ENCODE data around the gene LSM14A.
"Not testable (repeated sequence)": the region's sequence is repeated elsewhere in the genome, so short reads cannot be mapped to it uniquely, and the experiment has no call there.

Gene LSM14A

DNA sequence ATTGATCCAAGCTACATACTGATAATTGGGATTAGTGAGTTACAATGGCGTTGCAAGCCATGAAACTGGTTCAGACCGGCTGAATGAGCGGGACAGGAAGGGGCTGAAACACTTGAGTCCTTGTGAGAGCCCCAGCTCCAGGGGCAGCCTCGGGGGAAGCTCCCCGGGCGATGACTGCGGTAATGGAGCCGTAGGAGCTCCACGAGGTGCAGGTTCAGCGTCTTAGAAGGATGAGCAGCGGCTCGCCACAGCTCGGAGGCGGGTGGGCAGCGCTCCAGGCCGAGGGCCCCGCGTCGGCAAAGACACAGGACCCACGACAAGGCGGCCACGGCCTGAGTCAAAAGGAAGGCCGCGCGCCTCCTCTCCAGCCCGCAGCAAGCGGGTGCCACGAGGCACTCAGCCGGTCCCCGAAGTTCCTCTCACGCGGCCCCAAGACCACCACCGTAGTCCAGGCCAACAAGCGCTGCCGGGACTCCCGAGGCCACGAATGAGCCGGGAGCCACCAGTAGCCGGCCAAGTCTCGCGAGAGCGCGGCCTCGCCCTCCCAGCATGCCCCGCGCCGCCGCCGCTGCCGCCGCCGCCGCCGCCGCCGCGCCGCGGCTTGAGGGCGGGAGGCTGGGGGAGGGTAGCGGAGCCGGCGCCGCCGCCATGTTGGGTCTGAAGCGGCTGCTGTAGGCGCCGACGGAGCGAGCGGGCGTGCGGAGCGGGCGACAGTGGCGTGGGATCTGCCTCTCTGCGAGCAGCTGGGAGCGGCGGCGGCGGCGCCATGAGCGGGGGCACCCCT, at the start of gene LSM14A:
Gene LSM14A, plus strand, starts transcription at position 628 of the 784 bp plus-strand sequence. Its CDS starts 139 bp downstream, at position 767.
- peak; percentile 90 for DNase-seq

GRCh38 chr19:34124828-34125227, 47.5 kb upstream of the LSM14A start:
- DNase-seq, result no peak

DNA sequence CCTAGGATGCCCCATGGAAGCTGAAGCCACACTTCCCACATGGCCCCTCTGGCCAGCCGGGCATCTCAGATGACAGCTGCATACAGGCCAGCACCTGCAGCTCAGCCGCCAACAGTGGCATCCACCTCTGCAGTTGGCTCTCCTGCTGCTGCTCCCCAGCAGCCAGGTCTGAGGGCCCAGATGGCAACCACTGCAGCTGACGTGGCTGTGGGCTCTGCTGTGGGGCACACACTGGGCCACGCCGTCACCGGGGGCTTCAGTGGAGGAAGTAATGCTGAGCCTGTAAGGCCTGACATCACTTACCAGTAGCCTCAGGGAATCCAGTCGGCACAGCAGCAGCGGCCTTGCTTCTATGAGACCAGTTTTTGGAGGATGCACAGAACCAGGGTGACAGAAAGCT, 45.3 kb upstream of the LSM14A start:
- DNase-seq, result no peak

GRCh38 chr19:34127684-34128189, 44.6 kb upstream of the LSM14A start:
- no peak for DNase-seq

- no peak for DNase-seq
Measured at GRCh38 chr19:34128558-34129250, 43.6 kb upstream of the LSM14A start.

DNA sequence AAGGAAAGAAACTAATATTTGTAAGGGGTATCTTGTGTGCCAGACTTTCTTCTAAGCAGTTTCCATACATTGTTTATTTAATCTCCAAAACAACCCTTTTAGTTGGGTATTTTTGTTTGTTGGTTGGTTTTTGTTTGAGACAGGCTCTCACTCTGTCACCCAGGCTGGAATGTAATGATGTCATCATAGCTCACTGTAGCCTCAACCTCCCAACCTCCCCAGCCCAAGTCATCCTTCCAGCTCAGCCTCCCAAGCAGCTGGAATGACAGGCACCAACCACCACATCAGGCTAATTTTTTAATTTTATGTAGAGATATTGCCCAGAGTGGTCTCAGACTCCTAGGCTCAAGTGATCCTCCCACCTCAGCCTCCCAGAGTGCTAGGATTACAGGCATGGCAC, 41.2 kb upstream of the LSM14A start:
- no peak for DNase-seq

DNA sequence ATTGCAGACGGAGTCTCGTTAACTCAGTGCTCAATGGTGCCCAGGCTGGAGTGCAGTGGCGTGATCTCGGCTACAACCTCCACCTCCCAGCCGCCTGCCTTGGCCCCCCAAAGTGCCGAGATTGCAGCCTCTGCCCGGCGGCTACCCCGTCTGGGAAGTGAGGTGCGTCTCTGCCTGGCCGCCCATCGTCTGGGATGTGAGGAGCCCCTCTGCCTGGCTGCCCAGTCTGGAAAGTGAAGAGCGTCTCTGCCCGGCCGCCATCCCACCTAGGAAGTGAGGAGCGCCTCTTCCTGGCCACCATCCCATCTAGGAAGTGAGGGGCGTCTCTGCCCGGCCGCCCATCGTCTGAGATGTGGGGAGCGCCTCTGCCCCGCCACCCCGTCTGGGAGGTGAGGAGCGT, 40.2 kb upstream of the LSM14A start:
- not testable (repeated sequence) for DNase-seq

- not testable (repeated sequence) for DNase-seq
Measured at GRCh38 chr19:34132706-34133105, 39.6 kb upstream of the LSM14A start.

DNA sequence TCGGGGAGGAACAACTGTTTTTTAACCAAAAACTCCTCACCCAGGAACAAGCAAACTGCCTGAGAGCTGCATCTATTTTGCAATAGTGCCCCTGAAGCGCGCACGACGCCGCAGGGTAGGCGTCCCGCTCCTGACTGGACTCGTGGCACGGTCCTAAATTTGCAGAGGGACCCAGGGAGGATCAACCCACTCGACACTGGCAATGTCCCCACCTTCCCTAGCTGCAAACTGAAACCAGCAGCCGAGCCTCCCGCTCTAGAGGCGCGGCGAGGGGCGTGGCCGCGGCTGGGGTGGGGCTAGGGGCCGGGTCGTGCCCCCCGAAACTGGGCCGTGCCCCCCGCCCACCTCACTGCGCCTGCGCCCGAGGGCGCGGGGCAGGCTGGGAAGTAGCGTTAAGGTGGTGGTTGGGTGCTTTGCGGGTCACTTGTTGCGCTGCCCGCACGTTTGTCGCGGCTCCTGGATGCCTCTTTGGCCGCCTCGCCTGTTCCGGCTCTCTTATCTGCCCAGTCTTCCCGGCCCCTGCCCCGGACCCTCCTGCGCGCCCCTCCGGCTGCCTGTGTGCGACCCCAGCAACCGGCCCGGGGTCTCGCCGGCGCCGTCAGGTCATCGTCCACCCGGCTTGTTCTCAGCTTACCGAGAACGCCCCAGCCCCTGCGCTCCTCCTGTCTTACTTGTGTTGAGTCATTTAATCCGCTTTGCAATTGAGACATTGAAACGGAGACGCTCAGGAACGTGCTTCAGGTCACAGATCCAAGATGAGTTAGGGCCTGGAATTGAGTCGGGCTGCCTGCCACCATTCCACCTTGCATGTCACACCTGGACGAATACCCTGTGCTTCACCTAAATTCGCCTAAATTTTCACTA, 37.9 kb upstream of the LSM14A start:
- peak; percentile 89 for DNase-seq

DNA sequence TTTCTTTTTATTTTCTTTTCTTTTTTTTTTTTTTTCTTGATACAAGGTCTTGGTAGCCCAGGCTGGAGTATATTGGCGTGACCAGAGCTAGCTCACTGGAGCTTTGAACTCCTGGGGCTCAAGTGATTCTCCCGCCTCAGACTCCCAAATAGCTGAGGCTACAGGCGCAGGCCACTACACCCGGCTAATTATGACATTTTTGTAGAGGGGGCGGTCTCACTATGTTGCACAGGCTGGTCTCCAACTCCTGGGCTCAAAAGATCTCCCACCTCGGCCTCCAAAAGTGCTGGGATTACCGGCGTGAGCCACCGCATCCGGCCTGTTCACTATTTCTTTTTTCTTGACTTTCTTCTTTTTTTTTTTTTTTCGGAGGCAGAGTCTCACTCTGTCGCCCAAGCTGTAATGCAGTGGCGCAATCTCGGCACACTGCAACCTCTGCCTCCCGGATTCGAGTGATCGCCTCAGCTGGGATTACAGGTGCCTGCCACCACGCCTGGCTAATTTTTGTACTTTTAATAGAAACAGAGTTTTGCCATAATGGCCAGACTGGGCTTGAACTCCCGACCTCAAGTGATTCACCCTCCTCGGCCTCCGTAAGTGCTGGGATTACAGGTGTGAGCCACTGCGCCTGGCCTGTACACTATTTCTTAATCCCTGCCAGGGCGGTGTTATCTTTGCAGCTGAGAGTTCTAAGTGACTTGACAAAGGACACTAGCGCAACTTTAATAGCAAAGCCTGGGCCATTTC, 37.1 kb upstream of the LSM14A start:
- no peak for DNase-seq

GRCh38 chr19:34135821-34136611, 36.3 kb upstream of the LSM14A start:
- no peak for DNase-seq

GRCh38 chr19:34141025-34141424, 31.3 kb upstream of the LSM14A start:
- no peak for DNase-seq

DNA sequence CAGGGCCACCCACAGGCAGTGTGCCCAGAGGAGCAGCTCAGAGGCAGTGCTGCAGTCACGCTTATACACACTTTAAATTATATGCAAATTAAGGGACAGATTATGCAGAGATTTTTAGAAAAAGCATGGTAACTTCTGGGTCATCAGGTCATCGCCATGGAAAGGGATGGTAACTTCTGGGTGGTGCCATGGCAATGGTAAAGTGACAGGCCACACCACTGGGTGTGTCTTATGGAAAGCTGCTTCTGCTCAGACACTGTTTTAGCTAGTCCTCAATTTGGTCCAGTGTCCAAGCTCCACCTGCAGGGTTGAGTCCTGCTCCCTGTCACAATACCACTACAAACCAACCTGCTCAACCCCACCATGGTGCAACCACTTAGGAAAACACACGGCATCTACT, 29.9 kb upstream of the LSM14A start:
- no peak for DNase-seq

DNA sequence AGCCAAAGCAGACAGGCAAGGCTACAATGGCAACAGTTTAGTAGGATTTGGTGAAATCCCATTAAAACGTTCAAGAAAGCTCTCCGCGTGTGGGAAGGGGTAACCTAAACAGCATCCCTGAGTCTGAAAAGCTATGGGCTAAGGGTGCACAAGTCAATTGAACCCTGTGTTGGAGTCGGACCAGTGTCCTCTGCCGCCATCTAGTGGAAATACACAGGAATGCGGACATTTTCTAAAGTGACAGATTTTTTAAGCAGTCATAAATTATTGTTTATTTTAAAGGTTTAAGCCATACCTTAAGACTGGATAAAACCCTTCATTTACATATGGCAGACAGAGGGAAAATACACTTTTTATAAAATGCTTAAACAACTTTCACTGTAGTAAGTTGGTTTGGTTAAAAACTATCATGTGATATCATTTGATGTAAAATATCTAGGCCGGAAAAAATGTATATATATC, 26.5 kb upstream of the LSM14A start:
- DNase-seq, result peak; percentile 65

DNA sequence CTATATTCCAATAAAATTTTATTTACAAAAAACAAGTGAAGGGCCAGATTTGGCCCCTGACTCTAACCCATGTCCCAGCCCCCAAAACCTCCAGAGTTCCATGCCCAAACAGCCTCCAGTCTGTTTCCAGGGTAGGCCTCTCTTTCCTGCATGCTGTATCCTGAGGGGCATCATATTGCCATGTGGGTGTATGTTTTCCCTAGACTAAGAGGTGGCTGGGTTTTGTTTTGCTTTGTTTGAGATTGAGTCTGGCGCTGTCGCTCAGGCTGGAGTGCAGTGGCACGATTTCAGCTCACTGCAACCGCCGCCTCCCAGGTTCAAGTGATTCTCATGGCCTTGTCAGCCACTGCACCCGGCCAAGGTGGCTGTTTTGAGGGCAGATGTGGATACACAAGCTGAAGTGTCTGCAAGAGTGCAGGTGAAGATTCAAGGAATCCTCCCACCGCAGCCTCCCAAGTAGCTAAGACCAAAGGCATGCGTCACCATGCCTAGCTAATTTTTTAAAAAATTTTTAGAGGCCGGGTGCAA, 23.6 kb upstream of the LSM14A start:
- DNase-seq, result no peak

DNA sequence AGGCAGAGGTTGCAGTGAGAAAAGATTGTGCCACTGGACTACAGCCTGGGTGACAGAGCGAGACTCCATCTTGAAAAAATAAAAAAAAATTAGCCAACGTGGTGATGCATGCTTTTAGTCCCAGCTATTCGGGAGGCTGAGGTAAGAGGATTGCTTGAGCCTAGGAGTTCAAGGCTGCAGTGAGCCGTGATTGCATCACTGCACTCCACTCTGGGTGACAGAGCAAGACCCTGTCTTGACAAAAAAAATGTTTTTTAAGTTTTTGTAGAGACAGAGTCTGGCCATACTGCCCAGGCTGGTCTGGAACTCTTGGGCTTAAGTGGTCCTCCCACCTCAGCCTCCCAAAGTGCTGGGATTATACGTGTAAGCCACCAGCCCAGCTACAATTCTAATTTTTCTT, 22.4 kb upstream of the LSM14A start:
- DNase-seq, result no peak

- no peak for DNase-seq
Measured at GRCh38 chr19:34150558-34150957, 21.7 kb upstream of the LSM14A start.

GRCh38 chr19:34151439-34151838, 20.9 kb upstream of the LSM14A start:
- no peak for DNase-seq

GRCh38 chr19:34154401-34154800, 17.9 kb upstream of the LSM14A start:
- no peak for DNase-seq

GRCh38 chr19:34155686-34156085, 16.6 kb upstream of the LSM14A start:
- no peak for DNase-seq

DNA sequence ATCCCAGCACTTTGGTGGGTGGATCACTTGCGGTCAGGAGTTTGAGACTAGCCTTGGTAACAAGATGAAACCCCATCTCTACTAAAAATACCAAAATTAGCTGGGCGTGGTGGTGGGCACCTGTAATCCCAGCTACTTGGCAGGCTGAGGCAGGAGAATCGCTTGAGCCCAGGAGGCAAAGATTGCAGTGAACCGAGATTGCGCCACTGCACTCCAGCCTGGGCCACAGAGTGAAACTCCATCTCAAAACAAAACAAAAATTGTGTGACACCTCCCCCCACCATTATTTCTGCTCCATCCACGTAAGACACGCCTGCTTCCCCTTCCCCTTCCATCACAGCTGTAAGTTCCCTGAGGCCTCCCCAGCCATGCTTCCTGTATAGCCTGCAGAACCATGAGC, 13.3 kb upstream of the LSM14A start:
- not testable (repeated sequence) for DNase-seq
